AG04450 (cell line): Measurements from ENCODE around the gene LSP1. TPM values are rescaled to one million over a fixed set of nuclear protein-coding genes. Genes with fewer than 3 reads are reported as not detected.

ENCODE experiments used
- CTCF ChIA-PET: fragments of 300-600, 350-600 bp; formaldehyde crosslinking; extraction: SDS; loops from one replicate; lab custom pipeline; 2022; ENCODE audit warnings: antibody characterized with exemption, inconsistent platforms; lab: Charles Lee
- POLR2A ChIA-PET: fragments of 350-600 bp; formaldehyde crosslinking; extraction: SDS; loops from one replicate; lab custom pipeline; 2021; ENCODE audit warnings: antibody characterized with exemption, inconsistent platforms; lab: Yijun Ruan, JAX
- DNase-seq: peaks from one replicate; pipeline ENCODE4 v3.0.0-alpha.2; 2011; ENCODE audit warnings: low read depth, low spot score
- H3K27ac ChIP-seq: one replicate; pipeline ENCODE4 v1.5.1; 2012; ENCODE audit warnings: low read depth, low read length, control low read depth
- H3K27me3 ChIP-seq: one replicate; pipeline ENCODE4 v1.6.0; 2012; ENCODE audit warnings: low read length; ENCODE audit not compliant: control insufficient read depth, insufficient read depth
- H3K4me3 ChIP-seq: 2 replicates; pipeline ENCODE4 v1.5.1; 2011; ENCODE audit warnings: mild to moderate bottlenecking, low read depth, low read length, control low read depth
- H3K9me3 ChIP-seq: 2 replicates; pipeline ENCODE4 v1.5.1; 2012; ENCODE audit warnings: low read length; ENCODE audit not compliant: control insufficient read depth, insufficient read depth
- polyA plus RNA-seq: library from polyadenylated mRNA; depleted of rRNA; stranded (reverse); fragments of >200 nt; gene quantifications from 2 replicates; pipeline ENCODE4 v1.2.3, GENCODE V29; 2011
- TF ChIP-seq, protein P1 (sequence below): IDR thresholded peaks from 2 replicates; pipeline ENCODE4 v1.5.1; 2011; ENCODE audit warnings: low read depth, low read length, control low read depth, inconsistent platforms

Gene LSP1
- polyA plus RNA-seq, 1 experiment = not detected

DNA sequence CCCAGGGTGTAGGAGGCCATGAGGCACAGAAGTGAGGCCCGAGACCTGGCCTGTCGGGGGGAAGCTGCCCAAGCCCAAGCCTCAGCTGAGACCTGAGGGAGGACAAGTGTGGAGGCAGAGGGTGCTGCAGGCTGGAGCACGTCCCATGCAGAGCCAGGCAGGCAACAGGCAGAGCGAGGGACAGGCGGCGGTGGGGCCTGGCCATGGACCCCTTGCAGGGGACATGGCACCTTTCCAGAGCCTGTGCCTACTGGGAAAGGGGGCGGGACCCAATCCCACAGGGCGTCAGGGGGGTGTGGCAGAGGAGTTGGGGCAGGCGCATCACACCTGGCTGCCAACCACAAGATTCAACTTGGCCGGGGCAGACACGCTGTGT, 9.8 kb upstream of the LSP1 start:
- CTCF ChIA-PET = interaction anchor here (0.7 kb wide), 1 partner anchor 248 kb away, joined by 3 read pairs; no protein-coding TSS in a partner anchor
- H3K27ac ChIP-seq = no peak overlapping the region
- TF ChIP-seq, protein P1, sequence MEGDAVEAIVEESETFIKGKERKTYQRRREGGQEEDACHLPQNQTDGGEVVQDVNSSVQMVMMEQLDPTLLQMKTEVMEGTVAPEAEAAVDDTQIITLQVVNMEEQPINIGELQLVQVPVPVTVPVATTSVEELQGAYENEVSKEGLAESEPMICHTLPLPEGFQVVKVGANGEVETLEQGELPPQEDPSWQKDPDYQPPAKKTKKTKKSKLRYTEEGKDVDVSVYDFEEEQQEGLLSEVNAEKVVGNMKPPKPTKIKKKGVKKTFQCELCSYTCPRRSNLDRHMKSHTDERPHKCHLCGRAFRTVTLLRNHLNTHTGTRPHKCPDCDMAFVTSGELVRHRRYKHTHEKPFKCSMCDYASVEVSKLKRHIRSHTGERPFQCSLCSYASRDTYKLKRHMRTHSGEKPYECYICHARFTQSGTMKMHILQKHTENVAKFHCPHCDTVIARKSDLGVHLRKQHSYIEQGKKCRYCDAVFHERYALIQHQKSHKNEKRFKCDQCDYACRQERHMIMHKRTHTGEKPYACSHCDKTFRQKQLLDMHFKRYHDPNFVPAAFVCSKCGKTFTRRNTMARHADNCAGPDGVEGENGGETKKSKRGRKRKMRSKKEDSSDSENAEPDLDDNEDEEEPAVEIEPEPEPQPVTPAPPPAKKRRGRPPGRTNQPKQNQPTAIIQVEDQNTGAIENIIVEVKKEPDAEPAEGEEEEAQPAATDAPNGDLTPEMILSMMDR = no peak
- POLR2A ChIA-PET = no interaction called here
- H3K9me3 ChIP-seq = no peaks in the 10 kb centered on the region; the same call in 1 of the 2 replicates
- no peak for DNase-seq
- no peak overlapping the region for H3K4me3 ChIP-seq
- H3K27me3 ChIP-seq = peaks cover 19% of the 10 kb centered on the region

DNA sequence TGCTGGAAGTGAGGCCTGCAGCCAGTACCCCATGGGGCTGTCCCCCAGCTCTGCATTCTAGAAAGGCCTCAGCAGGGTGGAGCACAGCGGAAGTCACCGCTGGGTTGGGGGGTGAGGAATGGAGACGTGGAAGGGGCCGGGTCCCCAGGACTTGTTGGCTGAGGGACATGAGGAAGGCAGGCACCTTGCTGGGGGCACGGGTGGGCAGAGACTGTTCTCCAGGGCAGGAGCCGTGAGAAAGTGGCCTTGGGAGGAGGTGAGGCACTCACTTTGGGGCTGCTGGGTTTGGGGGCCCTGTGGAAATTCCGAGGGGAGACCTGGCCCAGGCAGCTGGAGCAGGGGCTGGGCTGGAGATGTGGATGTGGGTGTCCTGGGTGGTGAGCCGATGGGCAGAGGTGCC, 9.1 kb upstream of the LSP1 start:
- peaks cover 19% of the 10 kb centered on the region for H3K27me3 ChIP-seq
- TF ChIP-seq, protein P1 = no peak
- no peaks in the 10 kb centered on the region; the same call in 1 of the 2 replicates for H3K9me3 ChIP-seq
- H3K4me3 ChIP-seq = no peak overlapping the region
- POLR2A ChIA-PET = no interaction called here
- CTCF ChIA-PET = no interaction called here
- no peak for DNase-seq
- no peak overlapping the region for H3K27ac ChIP-seq

DNA sequence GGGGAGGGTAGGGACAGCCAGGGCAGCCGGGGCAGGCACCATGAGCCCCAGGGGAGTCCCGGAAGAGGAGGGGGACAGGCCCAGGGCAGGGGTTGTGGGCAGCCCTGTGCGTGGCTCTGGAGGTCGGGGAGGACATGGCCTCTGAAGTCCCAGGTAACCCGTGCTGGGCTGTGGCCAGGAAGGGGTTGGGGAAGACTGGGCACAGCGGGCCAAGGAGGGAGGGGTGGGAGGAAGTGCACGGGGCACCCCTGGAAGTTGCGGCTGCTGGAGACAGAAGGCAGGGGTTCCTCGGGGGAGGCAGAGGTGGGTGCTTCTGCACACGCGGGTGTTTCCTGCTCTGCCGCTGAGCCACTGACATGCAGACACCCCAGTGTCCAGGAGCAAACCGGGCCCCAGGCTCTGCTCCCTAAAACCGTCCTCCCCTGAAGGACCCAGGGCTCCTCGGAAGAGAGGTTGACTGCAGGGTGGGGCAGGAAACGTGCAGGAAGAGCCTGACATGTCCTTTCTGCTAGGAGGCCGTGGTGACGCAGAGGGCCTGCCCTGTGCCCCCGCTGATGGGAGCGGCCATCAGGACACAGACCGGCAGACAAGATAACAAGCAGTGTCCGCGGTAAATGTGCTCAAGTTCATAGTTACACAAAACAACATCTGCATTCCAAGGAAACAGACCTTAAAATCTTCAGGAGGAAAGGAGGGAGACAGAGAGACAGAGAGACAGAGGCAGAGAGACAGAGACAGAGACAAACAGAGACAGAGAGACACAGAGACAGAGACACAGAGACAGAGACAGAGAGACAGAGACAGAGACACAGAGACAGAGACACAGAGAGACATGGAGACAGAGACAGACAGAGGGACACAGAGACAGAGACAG, 8.4 kb upstream of the LSP1 start:
- Histone ChIP-seq H3K27ac (no peak overlapping the region), H3K9me3 (no peaks in the 10 kb centered on the region; the same call in 1 of the 2 replicates), H3K4me3 (no peak overlapping the region), H3K27me3 (peaks cover 19% of the 10 kb centered on the region)
- ChIA-PET POLR2A (no interaction called here), CTCF (no interaction called here)
- no peak for DNase-seq
- TF ChIP-seq, protein P1 = no peak

DNA sequence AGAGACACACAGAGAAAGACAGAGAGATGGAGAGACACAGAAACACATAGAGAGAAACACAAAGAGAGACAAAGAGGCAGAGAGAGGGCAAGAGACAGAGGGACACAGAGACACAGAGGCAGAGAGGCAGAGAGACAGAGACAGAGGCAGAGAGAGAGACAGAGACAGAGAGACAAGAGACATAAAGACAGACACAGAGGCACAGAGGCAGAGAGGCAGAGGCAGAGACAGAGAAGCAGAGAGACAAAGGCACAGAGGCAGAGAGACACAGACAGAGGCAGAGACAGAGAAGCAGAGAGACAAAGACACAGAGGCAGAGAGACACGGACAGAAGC, 7.8 kb upstream of the LSP1 start:
- peaks cover 19% of the 10 kb centered on the region for H3K27me3 ChIP-seq
- no peak overlapping the region for H3K4me3 ChIP-seq
- no peak overlapping the region for H3K27ac ChIP-seq
- TF ChIP-seq, protein P1 = no peak
- ChIA-PET POLR2A (no interaction called here), CTCF (no interaction called here)
- DNase-seq = no peak
- H3K9me3 ChIP-seq = no peaks in the 10 kb centered on the region; the same call in 1 of the 2 replicates
